HepG2 (cell line): ENCODE results near the gene DDR2. TPM values are rescaled to one million over a fixed set of nuclear protein-coding genes. Genes with fewer than 3 reads are reported as not detected.
A peak's percentile ranks its signal among the peaks of the same experiment; 100 is the strongest.

Experiments used
- ASH2L ChIP-seq: fragments of 300-600, 200-600 bp; sonication (generic); IDR thresholded peaks from 2 replicates; pipeline ENCODE4 v1.7.0; 2017; ENCODE audit warnings: low read depth, mild to moderate bottlenecking, moderate library complexity, mixed read lengths, low read length; ENCODE audit not compliant: insufficient read length
- BORCS8-MEF2B ChIP-seq: sonication (generic); formaldehyde crosslinking; IDR thresholded peaks from 2 replicates; pipeline ENCODE4 v1.8.0; 2022; ENCODE audit warnings: mild to moderate bottlenecking, missing genetic modification reagents
- CREB1 ChIP-seq, 2 experiments: fragments of 450-650 bp in 1 of 2; IDR thresholded peaks; 2 replicates each; pipeline ENCODE4 v1.6.1; 2016 to 2017; ENCODE audit warnings: control low read depth in 1 of 2, mild to moderate bottlenecking in 1 of 2, missing compliant biosample characterization in 1 of 2, missing genetic modification characterization in 1 of 2
- DRAP1 ChIP-seq: IDR thresholded peaks from 2 replicates; pipeline ENCODE4 v1.6.1; 2016; ENCODE audit warnings: missing genetic modification reagents, missing compliant biosample characterization
- FIP1L1 ChIP-seq: fragments of 200-400 bp; formaldehyde crosslinking; IDR thresholded peaks from 2 replicates; pipeline ENCODE4 v1.6.1; 2018; ENCODE audit warnings: low read depth, mild to moderate bottlenecking, low read length, moderate library complexity, borderline replicate concordance; ENCODE audit not compliant: insufficient read depth
- GATA4 ChIP-seq: sonication (generic); IDR thresholded peaks from 2 replicates; pipeline ENCODE4 v1.6.1; 2016; ENCODE audit warnings: antibody characterized with exemption, low read depth, borderline replicate concordance
- HNF4A ChIP-seq: sonication (generic); formaldehyde crosslinking; IDR thresholded peaks from 2 replicates; pipeline ENCODE4 v1.4.0; 2020; ENCODE audit warnings: missing genetic modification reagents
- IRF9 ChIP-seq: sonication (generic); formaldehyde crosslinking; IDR thresholded peaks from 2 replicates; pipeline ENCODE4 v1.8.0; 2022; ENCODE audit warnings: missing genetic modification reagents, mild to moderate bottlenecking, borderline replicate concordance
- KAT7 ChIP-seq: IDR thresholded peaks from 2 replicates; pipeline ENCODE4 v1.6.1; 2018; ENCODE audit warnings: borderline replicate concordance, missing compliant biosample characterization
- TFAP4 ChIP-seq: sonication (generic); IDR thresholded peaks from 2 replicates; pipeline ENCODE4 v1.6.1; 2016; ENCODE audit warnings: low read depth, borderline replicate concordance
- ZKSCAN1 ChIP-seq: fragments of 150-350 bp; IDR thresholded peaks from 2 replicates; pipeline ENCODE4 v1.6.1; 2014; ENCODE audit warnings: low read length
- ZNF234 ChIP-seq: sonication (generic); formaldehyde crosslinking; conservative IDR thresholded peaks from 2 replicates; pipeline ENCODE4 v1.5.1; 2020; ENCODE audit warnings: mild to moderate bottlenecking, missing genetic modification reagents
- ZNF326 ChIP-seq: sonication (generic); formaldehyde crosslinking; IDR thresholded peaks from 2 replicates; pipeline ENCODE4 v1.4.0; 2020; ENCODE audit warnings: missing genetic modification reagents, borderline replicate concordance
- ZNF362 ChIP-seq: sonication (generic); formaldehyde crosslinking; IDR thresholded peaks from 2 replicates; pipeline ENCODE4 v1.4.0; 2020; ENCODE audit warnings: missing genetic modification reagents, mild to moderate bottlenecking, borderline replicate concordance
- ZNF431 ChIP-seq: sonication (generic); formaldehyde crosslinking; IDR thresholded peaks from 2 replicates; pipeline ENCODE4 v1.9.0; 2022; ENCODE audit warnings: missing genetic modification reagents, low read depth, mild to moderate bottlenecking, borderline replicate concordance
- ZNF441 ChIP-seq: sonication (generic); formaldehyde crosslinking; IDR thresholded peaks from 2 replicates; pipeline ENCODE4 v1.7.0; 2021; ENCODE audit warnings: missing genetic modification reagents, borderline replicate concordance
- ZNF496 ChIP-seq: sonication (generic); formaldehyde crosslinking; IDR thresholded peaks from 2 replicates; pipeline ENCODE4 v1.8.1; 2023; ENCODE audit warnings: mild to moderate bottlenecking, moderate library complexity, missing genetic modification reagents; ENCODE audit not compliant: insufficient replicate concordance
- ZNF574 ChIP-seq: sonication (generic); formaldehyde crosslinking; IDR thresholded peaks from 2 replicates; pipeline ENCODE4 v1.4.0; 2020; ENCODE audit warnings: missing genetic modification reagents
- ZNF773 ChIP-seq: sonication (generic); formaldehyde crosslinking; IDR thresholded peaks from 2 replicates; pipeline ENCODE4 v1.4.0; 2020; ENCODE audit warnings: missing genetic modification reagents, borderline replicate concordance
- polyA plus RNA-seq, 8 experiments: library from polyadenylated mRNA; depleted of rRNA in 3 of 8; stranded (reverse) in 7 of 8; unstranded in 1 of 8; fragments of >200 nt; fragmentation: Illumina TruSeq in 4 of 8; extraction: Trizol in 4 of 8; gene quantifications; 2 replicates each; pipeline versions ENCODE4 v1.2.1 to v1.2.3, GENCODE V29; 2011 to 2016; ENCODE audit warnings: low read depth in 4 of 8, missing spikeins in 1 of 8, mixed read lengths in 1 of 8; ENCODE audit not compliant: insufficient read depth in 1 of 8
- total RNA-seq, 5 experiments: library from RNA; depleted of rRNA; stranded (reverse); fragments of >200 nt; fragmentation: Illumina TruSeq; extraction: Trizol; gene quantifications; 2 replicates each; pipeline ENCODE4 v1.2.3, GENCODE V29; 2016; ENCODE audit warnings: low read depth in 1 of 5

The DDR2 gene
- total and polyA plus RNA-seq, 2 of the 13 experiments (the other 11 are each of a cell fraction or from before 2014, with no cell fraction given), result 0.36 to 0.38 TPM

GRCh38 chr1:162753001-162753658 lies 120.9 kb downstream of the DDR2 start (continued):
- TF ChIP-seq GATA4 (no peak), ZNF574 (peak; percentile 19; the same call in 1 of the 2 replicates), ASH2L (peak; percentile 26), ZNF441 (CRISPR knock-in tag) (no peak), TFAP4 (no peak), BORCS8-MEF2B (CRISPR knock-in tag) (no peak), ZKSCAN1 (no peak), ZNF496 (no peak), FIP1L1 (no peak), ZNF362 (CRISPR knock-in tag) (no peak), CREB1 (IDR thresholded peaks at IDR 0.05) (no peak), CREB1 (CRISPR knock-in tag; IDR thresholded peaks at IDR 0.05) (no peak), KAT7 (no peak), IRF9 (CRISPR knock-in tag) (no peak), ZNF431 (no peak), DRAP1 (no peak), ZNF326 (CRISPR knock-in tag) (no peak), ZNF234 (CRISPR knock-in tag) (no peak), ZNF773 (CRISPR knock-in tag) (no peak), HNF4A (CRISPR knock-in tag) (peak; percentile 80)
